Endothelial cell (in vitro differentiated cells): ENCODE data around the gene ZFP57. TPM values are rescaled to one million over a fixed set of nuclear protein-coding genes. Genes with fewer than 3 reads are reported as not detected.

Experiments used
- DNase-seq: peaks from one replicate; pipeline ENCODE4 v3.0.0; 2021; ENCODE audit warnings: low spot score
- H3K27ac Mint-ChIP-seq: one replicate; pipeline ENCODE4 v1.8.0; 2021; ENCODE audit warnings: mixed read lengths, inconsistent platforms; ENCODE audit not compliant: unreplicated experiment
- H3K27me3 Mint-ChIP-seq: one replicate; pipeline ENCODE4 v1.8.0; 2021; ENCODE audit warnings: mild to moderate bottlenecking, moderate library complexity, mixed read lengths, inconsistent platforms; ENCODE audit not compliant: unreplicated experiment
- H3K36me3 Mint-ChIP-seq: one replicate; pipeline ENCODE4 v1.8.0; 2021; ENCODE audit warnings: mild to moderate bottlenecking, low read depth, mixed read lengths, inconsistent platforms; ENCODE audit not compliant: unreplicated experiment
- H3K4me1 Mint-ChIP-seq: one replicate; pipeline ENCODE4 v1.8.0; 2021; ENCODE audit warnings: mild to moderate bottlenecking, mixed read lengths, inconsistent platforms; ENCODE audit not compliant: unreplicated experiment
- H3K4me3 Mint-ChIP-seq: one replicate; pipeline ENCODE4 v1.8.0; 2021; ENCODE audit warnings: mild to moderate bottlenecking, mixed read lengths, inconsistent platforms; ENCODE audit not compliant: unreplicated experiment
- H3K9me3 Mint-ChIP-seq: one replicate; pipeline ENCODE4 v1.8.0; 2021; ENCODE audit warnings: mixed read lengths, inconsistent platforms; ENCODE audit not compliant: unreplicated experiment
- total RNA-seq: library from RNA; stranded (reverse); fragmentation: NEBNext Ultra II Directional; extraction: Animal tissue kit (Norgen Biotek cat#: 25700); gene quantifications from one replicate; pipeline ENCODE4 v1.2.1, GENCODE V29; 2021; ENCODE audit not compliant: unreplicated experiment
- TF ChIP-seq, protein P1 (sequence below): fragments of 200-600 bp; sonication (generic); IDR thresholded peaks from one replicate; pipeline ENCODE4 v1.5.0; 2021; ENCODE audit warnings: antibody characterized with exemption; ENCODE audit not compliant: unreplicated experiment

ZFP57 gene
- total RNA-seq, 1 donor from 2014 or later = 1.0 TPM

DNA sequence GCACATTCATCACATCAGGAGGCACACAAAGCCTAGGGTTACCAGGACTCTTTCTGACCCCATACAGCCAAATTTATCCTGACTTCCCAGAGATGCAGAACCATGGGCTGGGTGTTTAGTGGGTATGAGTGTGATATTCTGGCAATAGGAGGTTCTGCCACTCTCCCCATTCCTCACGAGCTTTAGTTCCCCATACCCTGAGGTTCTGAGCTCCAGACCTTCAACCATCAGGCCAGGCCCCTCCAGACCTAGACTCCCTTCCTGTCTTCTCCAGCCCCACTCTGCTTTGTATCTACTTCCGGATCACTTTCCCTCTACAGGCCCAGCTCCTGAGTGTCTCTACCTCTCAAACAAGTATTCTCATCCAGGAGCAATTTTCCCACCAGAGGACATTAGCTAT is 46.7 kb upstream of the ZFP57 start:
- Mint-ChIP-seq H3K36me3 (no peaks in the 10 kb centered on the region), H3K9me3 (no peaks in the 10 kb centered on the region), H3K4me1 (no peaks in the 10 kb centered on the region), H3K4me3 (no peak overlapping the region), H3K27me3 (peaks cover 9% of the 10 kb centered on the region), H3K27ac (no peak overlapping the region)
- TF ChIP-seq, protein P1, sequence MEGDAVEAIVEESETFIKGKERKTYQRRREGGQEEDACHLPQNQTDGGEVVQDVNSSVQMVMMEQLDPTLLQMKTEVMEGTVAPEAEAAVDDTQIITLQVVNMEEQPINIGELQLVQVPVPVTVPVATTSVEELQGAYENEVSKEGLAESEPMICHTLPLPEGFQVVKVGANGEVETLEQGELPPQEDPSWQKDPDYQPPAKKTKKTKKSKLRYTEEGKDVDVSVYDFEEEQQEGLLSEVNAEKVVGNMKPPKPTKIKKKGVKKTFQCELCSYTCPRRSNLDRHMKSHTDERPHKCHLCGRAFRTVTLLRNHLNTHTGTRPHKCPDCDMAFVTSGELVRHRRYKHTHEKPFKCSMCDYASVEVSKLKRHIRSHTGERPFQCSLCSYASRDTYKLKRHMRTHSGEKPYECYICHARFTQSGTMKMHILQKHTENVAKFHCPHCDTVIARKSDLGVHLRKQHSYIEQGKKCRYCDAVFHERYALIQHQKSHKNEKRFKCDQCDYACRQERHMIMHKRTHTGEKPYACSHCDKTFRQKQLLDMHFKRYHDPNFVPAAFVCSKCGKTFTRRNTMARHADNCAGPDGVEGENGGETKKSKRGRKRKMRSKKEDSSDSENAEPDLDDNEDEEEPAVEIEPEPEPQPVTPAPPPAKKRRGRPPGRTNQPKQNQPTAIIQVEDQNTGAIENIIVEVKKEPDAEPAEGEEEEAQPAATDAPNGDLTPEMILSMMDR = no peak
- DNase-seq = no peak

DNA sequence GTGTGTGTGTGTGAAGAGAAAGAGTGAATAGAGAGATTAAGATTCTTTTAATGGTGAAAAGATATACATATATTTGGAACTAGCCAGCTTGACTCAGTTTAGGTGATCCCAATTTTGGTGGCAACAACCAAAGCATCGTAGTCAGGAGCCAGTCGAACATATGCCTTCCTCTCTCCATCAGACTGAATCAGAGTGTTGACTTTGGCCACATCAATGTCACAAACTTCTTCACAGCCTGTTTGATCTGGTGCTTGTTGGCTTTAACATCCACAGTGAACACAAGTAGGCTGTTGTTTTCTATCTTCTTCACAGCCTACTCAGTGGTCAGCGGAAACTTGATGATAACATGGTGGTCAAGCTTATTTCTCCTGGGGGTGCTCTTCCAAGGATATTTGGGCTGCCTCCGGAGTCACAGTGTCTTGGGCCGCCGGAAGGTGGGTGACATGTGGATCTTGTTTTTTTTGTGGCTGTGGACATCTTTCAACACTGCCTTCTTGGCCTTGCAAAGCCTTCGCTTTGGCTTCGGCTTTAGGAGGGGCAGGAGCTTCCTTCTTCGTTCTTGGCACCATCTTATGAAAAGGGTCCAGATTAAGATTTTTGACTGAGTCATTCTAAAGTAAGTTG is 45.7 kb upstream of the ZFP57 start:
- no peak for DNase-seq
- TF ChIP-seq, protein P1 = no peak
- no peaks in the 10 kb centered on the region for H3K4me1 Mint-ChIP-seq
- H3K4me3 Mint-ChIP-seq = no peak overlapping the region
- no peak overlapping the region for H3K27ac Mint-ChIP-seq
- H3K27me3 Mint-ChIP-seq = peaks cover 8% of the 10 kb centered on the region
- H3K36me3 Mint-ChIP-seq = no peaks in the 10 kb centered on the region
- no peaks in the 10 kb centered on the region for H3K9me3 Mint-ChIP-seq

DNA sequence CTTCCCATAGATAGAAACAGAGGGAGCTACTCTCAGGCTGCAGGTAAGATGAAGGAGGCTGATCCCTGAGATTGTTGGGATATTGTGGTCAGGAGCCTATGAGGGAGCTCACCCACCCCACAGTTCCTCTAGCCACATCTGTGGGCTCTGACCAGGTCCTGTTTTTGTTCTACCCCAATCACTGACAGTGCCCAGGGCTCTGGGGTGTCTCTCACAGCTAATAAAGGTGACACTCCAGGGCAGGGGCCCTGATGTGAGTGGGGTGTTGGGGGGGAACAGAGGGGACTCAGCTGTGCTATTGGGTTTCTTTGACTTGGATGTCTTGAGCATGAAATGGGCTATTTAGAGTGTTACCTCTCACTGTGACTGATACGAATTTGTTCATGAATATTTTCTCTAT is 45.0 kb upstream of the ZFP57 start:
- no peak overlapping the region for H3K4me3 Mint-ChIP-seq
- H3K36me3 Mint-ChIP-seq = no peaks in the 10 kb centered on the region
- TF ChIP-seq, protein P1 = no peak
- H3K9me3 Mint-ChIP-seq = no peaks in the 10 kb centered on the region
- H3K27me3 Mint-ChIP-seq = peaks cover 10% of the 10 kb centered on the region
- H3K27ac Mint-ChIP-seq = no peak overlapping the region
- DNase-seq = no peak
- no peaks in the 10 kb centered on the region for H3K4me1 Mint-ChIP-seq

DNA sequence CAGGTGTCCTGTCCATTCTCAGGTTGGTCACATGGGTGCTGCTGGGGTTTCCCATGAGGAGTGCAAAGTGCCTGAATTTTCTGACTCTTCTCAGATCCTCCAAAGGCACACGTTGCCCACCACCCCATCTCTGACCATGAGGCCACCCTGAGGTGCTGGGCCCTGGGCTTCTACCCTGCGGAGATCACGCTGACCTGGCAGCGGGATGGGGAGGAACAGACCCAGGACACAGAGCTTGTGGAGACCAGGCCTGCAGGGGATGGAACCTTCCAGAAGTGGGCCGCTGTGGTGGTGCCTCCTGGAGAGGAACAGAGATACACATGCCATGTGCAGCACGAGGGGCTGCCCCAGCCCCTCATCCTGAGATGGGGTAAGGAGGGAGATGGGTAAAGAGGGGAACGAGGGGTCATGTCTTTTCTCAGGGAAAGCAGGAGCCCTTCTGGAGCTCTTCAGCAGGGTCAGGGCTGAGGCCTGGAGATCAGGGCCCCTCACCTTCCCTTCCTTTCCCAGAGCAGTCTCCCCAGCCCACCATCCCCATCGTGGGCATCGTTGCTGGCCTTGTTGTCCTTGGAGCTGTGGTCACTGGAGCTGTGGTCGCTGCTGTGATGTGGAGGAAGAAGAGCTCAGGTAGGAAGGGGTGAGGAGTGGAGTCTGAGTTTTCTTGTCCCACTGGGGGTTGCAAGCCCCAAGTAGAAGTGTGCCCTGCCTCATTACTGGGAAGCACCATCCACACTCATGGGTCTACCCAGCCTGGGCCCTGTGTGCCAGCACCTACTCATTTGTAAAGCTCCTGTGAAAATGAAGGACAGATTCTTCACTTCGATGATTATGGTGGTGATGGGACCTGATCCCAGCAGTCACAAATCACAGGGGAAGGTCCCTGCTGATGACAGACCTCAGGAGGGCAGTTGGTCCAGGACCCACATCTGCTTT is 44.3 kb upstream of the ZFP57 start:
- Mint-ChIP-seq H3K4me1 (no peaks in the 10 kb centered on the region), H3K36me3 (no peaks in the 10 kb centered on the region), H3K27me3 (peaks cover 10% of the 10 kb centered on the region), H3K4me3 (no peak overlapping the region), H3K27ac (no peak overlapping the region), H3K9me3 (no peaks in the 10 kb centered on the region)
- TF ChIP-seq, protein P1 = no peak
- no peak for DNase-seq
